Neural cell (in vitro differentiated cells): Measurements from ENCODE around the gene CLCN3. TPM values are rescaled to one million over a fixed set of nuclear protein-coding genes. Genes with fewer than 3 reads are reported as not detected.
"Not testable (repeated sequence)": the region's sequence is repeated elsewhere in the genome, so short reads cannot be mapped to it uniquely, and the experiment has no call there.

Experiments
- H2AFZ ChIP-seq: fragments of 200-600, 300-800 bp; sonication (generic), shearing (Covaris generic); 2 replicates; pipeline ENCODE4 v1.6.0; 2014; ENCODE audit warnings: low read depth, mild to moderate bottlenecking, antibody characterized with exemption, low read length, moderate library complexity
- H3F3A ChIP-seq: fragments of 200-600 bp; shearing (Covaris generic); 2 replicates; pipeline ENCODE4 v1.6.1; 2016; ENCODE audit warnings: mild to moderate bottlenecking, moderate library complexity, mixed read lengths, antibody characterized with exemption, low read length; ENCODE audit not compliant: insufficient read depth, poor library complexity, severe bottlenecking
- H3K27ac ChIP-seq: fragments of 200-600, 300-800 bp; sonication (generic), shearing (Covaris generic); 2 replicates; pipeline ENCODE4 v1.5.1; 2014; ENCODE audit warnings: mild to moderate bottlenecking, low read length, moderate library complexity
- H3K27me3 ChIP-seq: fragments of 300-800, 200-600 bp; sonication (generic), shearing (Covaris generic); 2 replicates; pipeline ENCODE4 v1.6.0; 2014; ENCODE audit warnings: mild to moderate bottlenecking, low read depth, low read length, moderate library complexity; ENCODE audit not compliant: insufficient read depth
- H3K36me3 ChIP-seq: fragments of 300-800, 200-600 bp; sonication (generic), shearing (Covaris generic); 2 replicates; pipeline ENCODE4 v1.5.1; 2014; ENCODE audit warnings: mild to moderate bottlenecking, antibody characterized with exemption, low read length, moderate library complexity; ENCODE audit not compliant: insufficient read depth
- H3K4me2 ChIP-seq: fragments of 300-800, 200-600 bp; sonication (generic), shearing (Covaris generic); 2 replicates; pipeline ENCODE4 v1.6.0; 2014; ENCODE audit warnings: mild to moderate bottlenecking, low read length
- H3K4me3 ChIP-seq: fragments of 300-800, 200-600 bp; sonication (generic), shearing (Covaris generic); 2 replicates; pipeline ENCODE4 v1.5.1; 2014; ENCODE audit warnings: mild to moderate bottlenecking, low read length, moderate library complexity
- H3K79me2 ChIP-seq: fragments of 200-600 bp; shearing (Covaris generic); replicated peaks from 2 replicates; pipeline ENCODE4 v1.6.0; 2014; ENCODE audit warnings: mild to moderate bottlenecking, low read length, moderate library complexity; ENCODE audit not compliant: insufficient read depth
- H3K9ac ChIP-seq: fragments of 300-800, 200-600 bp; sonication (generic), shearing (Covaris generic); 2 replicates; pipeline ENCODE4 v1.6.1; 2016; ENCODE audit warnings: mild to moderate bottlenecking, low read length, mixed read lengths
- H3K9me2 ChIP-seq: fragments of 200-600 bp; shearing (Covaris generic); 2 replicates; pipeline ENCODE4 v1.6.1; 2016; ENCODE audit warnings: mild to moderate bottlenecking, low read length, mixed read lengths; ENCODE audit not compliant: insufficient read depth
- H3K9me3 ChIP-seq: fragments of 200-600, 300-800 bp; sonication (generic), shearing (Covaris generic); 2 replicates; pipeline ENCODE4 v1.6.1; 2016; ENCODE audit warnings: mild to moderate bottlenecking, mixed run types, low read length, moderate library complexity, mixed read lengths
- H4K20me1 ChIP-seq: fragments of 200-600 bp; shearing (Covaris generic); 2 replicates; pipeline ENCODE4 v1.6.1; 2016; ENCODE audit warnings: mild to moderate bottlenecking, mixed run types; ENCODE audit not compliant: insufficient read depth
- CTCF ChIP-seq: fragments of 450-650 bp; IDR thresholded peaks from 2 replicates; pipeline ENCODE4 v1.5.1; 2014; ENCODE audit warnings: antibody characterized with exemption, mild to moderate bottlenecking, moderate library complexity; ENCODE audit not compliant: poor library complexity, severe bottlenecking
- EP300 ChIP-seq: fragments of 450-650 bp; conservative IDR thresholded peaks from 2 replicates; pipeline ENCODE4 v1.6.1; 2014; ENCODE audit warnings: antibody characterized with exemption, mild to moderate bottlenecking, moderate library complexity; ENCODE audit not compliant: poor library complexity, severe bottlenecking
- EZH2 ChIP-seq: fragments of 200-600, 300-800 bp; shearing (Covaris generic), sonication (generic); IDR thresholded peaks from 2 replicates; pipeline ENCODE4 v1.6.1; 2014; ENCODE audit warnings: antibody characterized with exemption, low read length, borderline replicate concordance, mild to moderate bottlenecking; ENCODE audit not compliant: insufficient read depth, poor library complexity, severe bottlenecking
- MXI1 ChIP-seq: fragments of 450-650 bp; conservative IDR thresholded peaks from 2 replicates; pipeline ENCODE4 v1.6.1; 2014; ENCODE audit warnings: antibody characterized with exemption, mild to moderate bottlenecking; ENCODE audit not compliant: poor library complexity, severe bottlenecking
- POLR2AphosphoS5 ChIP-seq: IDR thresholded peaks from 2 replicates; pipeline ENCODE4 v1.6.1; 2012
- RAD21 ChIP-seq: fragments of 450-650 bp; conservative IDR thresholded peaks from 2 replicates; pipeline ENCODE4 v1.6.1; 2014; ENCODE audit warnings: antibody characterized with exemption, mild to moderate bottlenecking, moderate library complexity
- REST ChIP-seq: IDR thresholded peaks from 2 replicates; pipeline ENCODE4 v1.6.1; 2012; ENCODE audit warnings: borderline replicate concordance
- SMC3 ChIP-seq: fragments of 450-650 bp; conservative IDR thresholded peaks from 2 replicates; pipeline ENCODE4 v1.6.1; 2014; ENCODE audit warnings: antibody characterized with exemption, mild to moderate bottlenecking, moderate library complexity; ENCODE audit not compliant: poor library complexity
- TAF1 ChIP-seq: IDR thresholded peaks from 2 replicates; pipeline ENCODE4 v1.6.1; 2012; ENCODE audit warnings: low read depth
- polyA plus RNA-seq: library from polyadenylated mRNA; depleted of rRNA; stranded (reverse); fragments of >200 nt; gene quantifications from 2 replicates; pipeline ENCODE4 v1.2.3, GENCODE V29; 2014

The CLCN3 gene
- polyA plus RNA-seq, 1 donor from 2014 or later, result 68.3 TPM

DNA sequence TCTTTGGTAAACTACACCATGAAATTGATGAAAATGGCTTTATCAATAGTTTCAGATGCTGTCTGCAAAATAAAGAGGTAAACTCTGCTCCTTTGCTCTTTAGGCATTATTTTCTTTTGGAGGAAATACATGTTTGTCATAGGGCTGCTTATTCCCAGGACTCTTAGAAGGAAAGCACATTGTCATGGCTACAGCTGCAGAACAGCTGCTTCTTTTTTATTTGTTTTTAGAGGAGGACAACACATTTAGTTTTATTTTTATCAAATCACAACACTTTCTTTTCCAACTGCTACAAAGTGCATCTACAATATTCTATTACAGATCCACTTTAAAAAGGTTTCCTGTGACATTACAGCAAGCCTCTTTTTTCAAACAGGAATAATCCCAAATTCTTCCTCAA is 150.0 kb downstream of the CLCN3 start:
- Histone ChIP-seq H3K27me3 (no peaks in the 10 kb centered on the region), H3F3A (no peaks in the 10 kb centered on the region), H3K27ac (no peak overlapping the region), H2AFZ (no peak overlapping the region), H3K4me2 (no peak overlapping the region), H3K36me3 (no peaks in the 10 kb centered on the region), H3K9me3 (no peaks in the 10 kb centered on the region), H4K20me1 (no peaks in the 10 kb centered on the region), H3K4me3 (no peak overlapping the region), H3K9ac (no peak overlapping the region), H3K9me2 (no peaks in the 10 kb centered on the region), H3K79me2 (no peaks in the 10 kb centered on the region)
- TF ChIP-seq TAF1 (no peak), REST (no peak), EZH2 (no peak), EP300 (no peak), CTCF (no peak), MXI1 (no peak), SMC3 (no peak), POLR2AphosphoS5 (no peak), RAD21 (no peak)

DNA sequence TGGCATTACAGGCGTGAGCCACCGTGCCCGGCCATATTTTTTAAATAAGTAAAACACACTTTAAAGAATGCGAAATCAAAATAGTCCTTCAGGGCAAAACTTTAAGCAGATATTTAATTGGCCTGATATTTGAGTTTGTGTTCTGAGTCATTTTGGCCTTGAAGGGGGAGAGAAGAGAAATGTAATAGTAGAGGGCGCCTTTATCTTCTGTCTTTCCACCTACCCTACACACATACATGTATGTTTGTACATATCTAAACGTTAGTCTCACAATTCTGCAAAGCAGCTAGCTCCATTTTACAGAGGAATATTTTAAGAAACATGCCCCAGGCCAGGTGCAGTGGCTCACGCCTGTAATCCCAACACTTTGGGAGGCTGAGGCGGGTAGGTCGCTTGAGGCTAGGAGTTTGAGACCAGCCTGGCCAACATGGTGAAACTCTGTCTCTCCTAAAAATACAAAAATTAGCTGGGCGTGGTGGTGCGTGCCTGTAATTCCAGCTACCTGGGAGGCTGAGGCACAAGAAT is 151.2 kb downstream of the CLCN3 start:
- H3K27ac ChIP-seq, H4K20me1 ChIP-seq, H3F3A ChIP-seq, H3K36me3 ChIP-seq, H3K79me2 ChIP-seq, H3K4me2 ChIP-seq, H2AFZ ChIP-seq, H3K27me3 ChIP-seq, H3K9me3 ChIP-seq, H3K9me2 ChIP-seq, H3K4me3 ChIP-seq, H3K9ac ChIP-seq: not testable (repeated sequence)

Other genes with a start within 250 kb of the CLCN3 start
- 16.7 and 17.1 TPM in 2 replicates for gene NEK1, start 8.0 kb upstream of the CLCN3 start, polyA plus RNA-seq
- gene HPF1, start 137.4 kb downstream of the CLCN3 start, polyA plus RNA-seq, result 110 and 143 TPM in 2 replicates